Measurements from ENCODE around the gene LIPF. TPM values are rescaled to one million over a fixed set of nuclear protein-coding genes. Genes with fewer than 3 reads are reported as not detected.

The LIPF gene
- not detected for total RNA-seq

GRCh38 chr10:88664142-88664541, at the start of gene LIPF:
Gene LIPF, plus strand, starts transcription at chr10:88664442. Its CDS starts 2,856 bp downstream, at chr10:88667298.

GRCh38 chr10:88705958-88706357, 41.7 kb downstream of the LIPF start, which contains the start of gene LIPK:
Gene LIPK, plus strand, starts transcription at chr10:88706249. Its CDS starts 18,295 bp downstream, at chr10:88724544.

Other genes with a start within 250 kb of the LIPF start
- 1 to 10 TPM; 1.5 to 1.9 TPM for gene RNLS, start 81.1 kb upstream of the LIPF start, total RNA-seq
- gene LIPJ, start 77.7 kb upstream of the LIPF start, total RNA-seq = not detected
- not detected for gene LIPK, start 41.8 kb downstream of the LIPF start, total RNA-seq
- not detected for gene LIPN, start 95.6 kb downstream of the LIPF start, total RNA-seq
- not detected for gene LIPM, start 138.3 kb downstream of the LIPF start, total RNA-seq
- gene ANKRD22, start 187.4 kb downstream of the LIPF start, total RNA-seq = under 1 TPM; 0.43 to 0.86 TPM
- gene STAMBPL1, start 215.8 kb downstream of the LIPF start, total RNA-seq = 10 to 100 TPM; 52.0 to 56.3 TPM